ENCODE results near the gene NAIF1.
"Not testable (repeated sequence)": the region's sequence is repeated elsewhere in the genome, so short reads cannot be mapped to it uniquely, and the experiment has no call there.

Gene NAIF1

GRCh38 chr9:128066713-128067644 lies at the start of gene NAIF1:
Gene NAIF1, minus strand, starts transcription at chr9:128067320. Its CDS starts 219 bp downstream, at chr9:128067101.
- in situ Hi-C loops (cut with MboI; ENCODE audit: low sequenced_read_pairs), result no loop called here

GRCh38 chr9:128116104-128117083 lies 49.3 kb upstream of the NAIF1 start:
- in situ Hi-C loops (cut with MboI; ENCODE audit: low sequenced_read_pairs), result no loop called here

GRCh38 chr9:128115187-128116103 lies 48.3 kb upstream of the NAIF1 start:
- in situ Hi-C loops (cut with MboI; ENCODE audit: low sequenced_read_pairs), result no loop called here

- in situ Hi-C loops (cut with MboI; ENCODE audit: low sequenced_read_pairs), result no loop called here
Observed at GRCh38 chr9:128114326-128115186, 47.4 kb upstream of the NAIF1 start.

GRCh38 chr9:128113526-128114325 lies 46.6 kb upstream of the NAIF1 start:
- in situ Hi-C loops (cut with MboI; ENCODE audit: low sequenced_read_pairs), result no loop called here

- in situ Hi-C loops (cut with MboI; ENCODE audit: low sequenced_read_pairs), result not testable (repeated sequence)
Observed at GRCh38 chr9:128111726-128112125, 44.6 kb upstream of the NAIF1 start.

GRCh38 chr9:128109050-128109709 lies 42.1 kb upstream of the NAIF1 start:
- in situ Hi-C loops (cut with MboI; ENCODE audit: low sequenced_read_pairs), result no loop called here

- in situ Hi-C loops (cut with MboI; ENCODE audit: low sequenced_read_pairs), result no loop called here
Observed at GRCh38 chr9:128108269-128109049, 41.3 kb upstream of the NAIF1 start.

GRCh38 chr9:128107468-128108268 lies 40.5 kb upstream of the NAIF1 start:
- in situ Hi-C loops (cut with MboI; ENCODE audit: low sequenced_read_pairs), result no loop called here

- in situ Hi-C loops (cut with MboI; ENCODE audit: low sequenced_read_pairs), result no loop called here
Observed at GRCh38 chr9:128106940-128107467, 39.9 kb upstream of the NAIF1 start.

GRCh38 chr9:128106181-128106939 lies 39.2 kb upstream of the NAIF1 start:
- in situ Hi-C loops (cut with MboI; ENCODE audit: low sequenced_read_pairs), result no loop called here

- in situ Hi-C loops (cut with MboI; ENCODE audit: low sequenced_read_pairs), result no loop called here
Observed at GRCh38 chr9:128105538-128106175, 38.5 kb upstream of the NAIF1 start.

GRCh38 chr9:128104171-128104618 lies 37.1 kb upstream of the NAIF1 start:
- in situ Hi-C loops (cut with MboI; ENCODE audit: low sequenced_read_pairs), result no loop called here

GRCh38 chr9:128103589-128103962 lies 36.5 kb upstream of the NAIF1 start:
- in situ Hi-C loops (cut with MboI; ENCODE audit: low sequenced_read_pairs), result no loop called here
